HepG2 (cell line): ENCODE results near the gene UBE2N. TPM values are rescaled to one million over a fixed set of nuclear protein-coding genes. Genes with fewer than 3 reads are reported as not detected.

Experiments
- ATAC-seq: fragments of 200-7000 bp; cut with Tn5 transposase; 3 replicates; pipeline ENCODE4 v1.9.1; 2020; ENCODE audit warnings: mild to moderate bottlenecking, moderate library complexity
- BruUV-seq: library from RNA; stranded (reverse); fragments of 400-500 nt; replicated peaks from 2 replicates; lab custom pipeline; 2021; lab: Mats Ljungman, UMichigan
- CTCF ChIA-PET: fragments of 300-600 bp; formaldehyde crosslinking; extraction: SDS; loops from one replicate; lab custom pipeline; 2021; ENCODE audit warnings: low total read pairs, inconsistent platforms, low intra/inter-chr PET ratio; lab: Yijun Ruan, JAX
- POLR2A ChIA-PET: fragments of 350-600 bp; sonication (Branson Sonifier 250); formaldehyde crosslinking; loops from one replicate; lab custom pipeline; 2020; ENCODE audit warnings: antibody characterized with exemption, inconsistent platforms; lab: Yijun Ruan, JAX
- DNase-seq: peaks from one replicate; pipeline ENCODE4 v3.0.0-alpha.2; 2015; ENCODE audit warnings: low spot score
- FAIRE-seq: peaks from 3 replicates; lab custom pipeline; 2011; peaks lifted over from hg19 to GRCh38; lab: Jason Lieb, UNC
- H2AFZ ChIP-seq: one replicate; pipeline ENCODE4 v1.6.1; 2011; ENCODE audit warnings: low read length, inconsistent platforms
- H3K27ac ChIP-seq: fragments of 300-600 bp; 3 replicates; pipeline ENCODE4 v1.8.0; 2011; ENCODE audit warnings: mixed run types, mild to moderate bottlenecking, mixed read lengths, low read length, inconsistent platforms; ENCODE audit not compliant: insufficient read depth; ENCODE audit errors: extremely low read length
- H3K27me3 ChIP-seq, 2 experiments: fragments of 200-600 bp in 1 of 2; 2 replicates in 1 of 2; 3 replicates in 1 of 2; pipeline versions ENCODE4 v1.6.0 to v1.8.0; 2011; ENCODE audit warnings: low read length in 2 of 2, mild to moderate bottlenecking in 2 of 2, moderate library complexity in 2 of 2, inconsistent platforms in 1 of 2; ENCODE audit not compliant: insufficient read depth in 2 of 2, control insufficient read depth in 1 of 2
- H3K36me3 ChIP-seq, 2 experiments: fragments of 200-600 bp in 1 of 2; replicated peaks in 1 of 2; 2 replicates in 1 of 2; 3 replicates in 1 of 2; pipeline versions ENCODE4 v1.5.1 to v1.8.0; 2011; ENCODE audit warnings: low read length in 2 of 2, inconsistent platforms in 1 of 2; ENCODE audit not compliant: insufficient read depth in 2 of 2, control insufficient read depth in 1 of 2
- H3K4me1 ChIP-seq: 2 replicates; pipeline ENCODE4 v1.5.1; 2012; ENCODE audit warnings: low read length, inconsistent platforms; ENCODE audit not compliant: insufficient read depth
- H3K4me2 ChIP-seq: 2 replicates; pipeline ENCODE4 v1.6.0; 2011; ENCODE audit warnings: low read depth, low read length, inconsistent platforms
- H3K4me3 ChIP-seq, 3 experiments: fragments of 200-600 bp in 1 of 3; sonication (generic), shearing (Covaris generic) in 1 of 3; replicated peaks in 1 of 3; 2 replicates each; pipeline ENCODE4 v1.5.1; 2011 to 2016; ENCODE audit warnings: low read length in 3 of 3, inconsistent platforms in 2 of 3, low read depth in 2 of 3, mild to moderate bottlenecking in 2 of 3, control low read depth in 1 of 3, mixed read lengths in 1 of 3; ENCODE audit not compliant: insufficient read depth in 1 of 3
- H3K79me2 ChIP-seq: one replicate; pipeline ENCODE4 v1.6.1; 2011; ENCODE audit warnings: low read length, inconsistent platforms; ENCODE audit not compliant: insufficient read depth
- H3K9ac ChIP-seq: 2 replicates; pipeline ENCODE4 v1.6.0; 2011; ENCODE audit warnings: mild to moderate bottlenecking, low read depth, low read length, inconsistent platforms; ENCODE audit not compliant: insufficient read depth
- H3K9me3 ChIP-seq: 2 replicates; pipeline ENCODE4 v1.5.1; 2012; ENCODE audit warnings: mild to moderate bottlenecking, low read length
- H4K20me1 ChIP-seq: 2 replicates; pipeline ENCODE4 v1.6.0; 2011; ENCODE audit warnings: inconsistent platforms, mild to moderate bottlenecking, low read length, moderate library complexity; ENCODE audit not compliant: insufficient read depth
- AKAP8 ChIP-seq: sonication (generic); formaldehyde crosslinking; IDR thresholded peaks from 2 replicates; pipeline ENCODE4 v1.5.1; 2020; ENCODE audit warnings: mild to moderate bottlenecking, missing genetic modification reagents
- CBX5 ChIP-seq: sonication (generic); formaldehyde crosslinking; IDR thresholded peaks from 2 replicates; pipeline ENCODE4 v1.4.0; 2020; ENCODE audit warnings: missing genetic modification reagents, borderline replicate concordance
- ETS1 ChIP-seq: sonication (generic); formaldehyde crosslinking; IDR thresholded peaks from 2 replicates; pipeline ENCODE4 v1.4.0; 2020; ENCODE audit warnings: missing genetic modification reagents
- EZH2 ChIP-seq: conservative IDR thresholded peaks from 2 replicates; pipeline ENCODE4 v1.6.1; 2012; ENCODE audit warnings: mild to moderate bottlenecking, low read depth, low read length, moderate library complexity
- KAT7 ChIP-seq: IDR thresholded peaks from 2 replicates; pipeline ENCODE4 v1.6.1; 2018; ENCODE audit warnings: borderline replicate concordance, missing compliant biosample characterization
- KDM5B ChIP-seq: sonication (generic); formaldehyde crosslinking; IDR thresholded peaks from 2 replicates; pipeline ENCODE4 v1.4.0; 2020; ENCODE audit warnings: missing genetic modification reagents, mild to moderate bottlenecking, borderline replicate concordance
- LCORL ChIP-seq, 2 experiments: fragments of 450-650 bp in 1 of 2; sonication (generic) in 1 of 2; formaldehyde crosslinking in 1 of 2; IDR thresholded peaks; 2 replicates each; pipeline versions ENCODE4 v1.5.0 to v1.6.1; 2017 to 2020; ENCODE audit warnings: antibody characterized with exemption in 1 of 2, missing genetic modification reagents in 1 of 2
- NFKB2 ChIP-seq: sonication (generic); formaldehyde crosslinking; IDR thresholded peaks from 2 replicates; pipeline ENCODE4 v1.4.0; 2020; ENCODE audit warnings: missing genetic modification reagents, borderline replicate concordance
- PBX2 ChIP-seq: IDR thresholded peaks from 2 replicates; pipeline ENCODE4 v1.6.1; 2016; ENCODE audit warnings: control low read depth
- PHF20 ChIP-seq: sonication (generic); formaldehyde crosslinking; IDR thresholded peaks from 2 replicates; pipeline ENCODE4 v1.5.0; 2020; ENCODE audit warnings: mild to moderate bottlenecking, missing genetic modification reagents
- SSRP1 ChIP-seq: IDR thresholded peaks from 2 replicates; pipeline ENCODE4 v1.6.1; 2016; ENCODE audit warnings: control low read depth
- TMF1 ChIP-seq: sonication (generic); formaldehyde crosslinking; IDR thresholded peaks from 2 replicates; pipeline ENCODE4 v1.8.1; 2022; ENCODE audit warnings: low read depth, missing genetic modification reagents
- ZNF646 ChIP-seq: sonication (generic); formaldehyde crosslinking; IDR thresholded peaks from 2 replicates; pipeline ENCODE4 v1.9.0; 2021; ENCODE audit warnings: mild to moderate bottlenecking, missing genetic modification reagents
- WGBS: methylation state at CpG from one replicate; pipeline ENCODE4 v1.1.6; 2017; ENCODE audit warnings: low lambda C conversion rate; 5-methylcytosine and 5-hydroxymethylcytosine counted together
- in situ Hi-C: cut with HindIII; loops from 2 replicates; pipeline ENCODE4 v1.10.0; 2017; ENCODE audit warnings: low pct_unique_long_range_greater_than_20kb; ENCODE audit not compliant: extremely low pct_ligation_motif_present
- intact Hi-C: fragments of 100-400 bp; cut with micrococcal nuclease; formaldehyde crosslinking; loops from one replicate; pipeline ENCODE4 v1.10.0; 2022; ENCODE audit not compliant: unreplicated experiment
- polyA plus RNA-seq, 8 experiments: library from polyadenylated mRNA; depleted of rRNA in 3 of 8; stranded (reverse) in 7 of 8; unstranded in 1 of 8; fragments of >200 nt; fragmentation: Illumina TruSeq in 4 of 8; extraction: Trizol in 4 of 8; gene quantifications; 2 replicates each; pipeline versions ENCODE4 v1.2.1 to v1.2.3, GENCODE V29; 2011 to 2016; ENCODE audit warnings: low read depth in 4 of 8, missing spikeins in 1 of 8, mixed read lengths in 1 of 8; ENCODE audit not compliant: insufficient read depth in 1 of 8
- total RNA-seq, 5 experiments: library from RNA; depleted of rRNA; stranded (reverse); fragments of >200 nt; fragmentation: Illumina TruSeq; extraction: Trizol; gene quantifications; 2 replicates each; pipeline ENCODE4 v1.2.3, GENCODE V29; 2016; ENCODE audit warnings: low read depth in 1 of 5
- TF ChIP-seq, protein P1 (sequence below): sonication (generic); formaldehyde crosslinking; IDR thresholded peaks from 2 replicates; pipeline ENCODE4; 2020; ENCODE audit warnings: missing genetic modification reagents, mild to moderate bottlenecking, borderline replicate concordance

Gene UBE2N
- total and polyA plus RNA-seq, 2 of the 13 experiments (the other 11 are each of a cell fraction or from before 2014, with no cell fraction given): 188 to 197 TPM

DNA sequence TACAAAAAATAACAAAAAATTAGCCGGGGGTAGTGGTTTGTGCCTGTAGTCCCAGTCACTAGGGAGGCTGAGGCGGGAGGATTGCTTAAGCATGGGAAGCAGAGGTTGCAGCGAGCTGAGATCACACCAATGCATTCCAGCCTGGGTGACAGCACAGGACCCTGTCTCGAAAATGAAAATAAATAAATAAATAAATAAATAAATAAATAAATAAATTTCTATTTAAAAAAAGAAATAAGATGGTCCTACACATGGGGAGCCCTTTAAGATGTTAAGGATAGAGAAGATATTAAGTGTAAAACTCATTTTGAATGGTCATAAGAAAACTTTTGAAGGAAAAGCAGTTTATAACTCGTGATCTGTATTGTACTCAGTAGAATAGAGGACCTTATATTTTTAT is 17.4 kb upstream of the UBE2N start:
- no peak for DNase-seq
- ATAC-seq: no peak
- Histone ChIP-seq H3K4me2 (no peak overlapping the region), H3K27me3 (no peaks in the 10 kb centered on the region; a peak in 1 of 5 replicates), H3K9ac (no peak overlapping the region), H3K36me3 (no peaks in the 10 kb centered on the region), H3K4me3 (no peak overlapping the region), H4K20me1 (no peaks in the 10 kb centered on the region), H2AFZ (no peak overlapping the region), H3K79me2 (no peaks in the 10 kb centered on the region), H3K4me1 (peaks cover 36% of the 10 kb centered on the region), H3K27ac (no peak overlapping the region), H3K9me3 (no peaks in the 10 kb centered on the region)
- CTCF ChIA-PET: no interaction called here
- no peak for FAIRE-seq
- in situ Hi-C loops: no loop called here
- no TSS peak for BruUV-seq
- 75% methylated on average over 5 of the region's 5 CpGs for WGBS
- TF ChIP-seq EZH2 (no peak), LCORL (IDR thresholded peaks at IDR 0.05) (no peak), LCORL (CRISPR knock-in tag; IDR thresholded peaks at IDR 0.05) (no peak), PHF20 (CRISPR knock-in tag) (no peak), TMF1 (CRISPR knock-in tag) (no peak), KDM5B (CRISPR knock-in tag) (no peak), CBX5 (CRISPR knock-in tag) (no peak), ETS1 (CRISPR knock-in tag) (no peak), SSRP1 (CRISPR knock-in tag) (no peak), AKAP8 (no peak), PBX2 (CRISPR knock-in tag) (no peak), ZNF646 (CRISPR knock-in tag) (no peak), NFKB2 (no peak), KAT7 (CRISPR knock-in tag) (no peak)
- TF ChIP-seq, protein P1, sequence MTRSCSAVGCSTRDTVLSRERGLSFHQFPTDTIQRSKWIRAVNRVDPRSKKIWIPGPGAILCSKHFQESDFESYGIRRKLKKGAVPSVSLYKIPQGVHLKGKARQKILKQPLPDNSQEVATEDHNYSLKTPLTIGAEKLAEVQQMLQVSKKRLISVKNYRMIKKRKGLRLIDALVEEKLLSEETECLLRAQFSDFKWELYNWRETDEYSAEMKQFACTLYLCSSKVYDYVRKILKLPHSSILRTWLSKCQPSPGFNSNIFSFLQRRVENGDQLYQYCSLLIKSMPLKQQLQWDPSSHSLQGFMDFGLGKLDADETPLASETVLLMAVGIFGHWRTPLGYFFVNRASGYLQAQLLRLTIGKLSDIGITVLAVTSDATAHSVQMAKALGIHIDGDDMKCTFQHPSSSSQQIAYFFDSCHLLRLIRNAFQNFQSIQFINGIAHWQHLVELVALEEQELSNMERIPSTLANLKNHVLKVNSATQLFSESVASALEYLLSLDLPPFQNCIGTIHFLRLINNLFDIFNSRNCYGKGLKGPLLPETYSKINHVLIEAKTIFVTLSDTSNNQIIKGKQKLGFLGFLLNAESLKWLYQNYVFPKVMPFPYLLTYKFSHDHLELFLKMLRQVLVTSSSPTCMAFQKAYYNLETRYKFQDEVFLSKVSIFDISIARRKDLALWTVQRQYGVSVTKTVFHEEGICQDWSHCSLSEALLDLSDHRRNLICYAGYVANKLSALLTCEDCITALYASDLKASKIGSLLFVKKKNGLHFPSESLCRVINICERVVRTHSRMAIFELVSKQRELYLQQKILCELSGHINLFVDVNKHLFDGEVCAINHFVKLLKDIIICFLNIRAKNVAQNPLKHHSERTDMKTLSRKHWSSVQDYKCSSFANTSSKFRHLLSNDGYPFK (CRISPR knock-in tag): no peak
- POLR2A ChIA-PET: no interaction called here
- intact Hi-C loops: no loop called here
